Suprapubic skin (tissue), 4 donors: ENCODE measurements around the gene LHFPL3. TPM values are rescaled to one million over a fixed set of nuclear protein-coding genes. Genes with fewer than 3 reads are reported as not detected.

Experiments
- DNase-seq, 2 donors: peaks; one replicate each; pipeline ENCODE4 v3.0.0-alpha.2; 2019; ENCODE audit warnings: low spot score in 2 of 2
- H3K27ac ChIP-seq: fragments of 200-600 bp; sonication (generic); one replicate; pipeline ENCODE4 v1.5.1; 2019
- H3K27me3 ChIP-seq: fragments of 200-600 bp; sonication (generic); one replicate; pipeline ENCODE4 v1.5.1; 2019
- H3K36me3 ChIP-seq: fragments of 200-600 bp; sonication (generic); one replicate; pipeline ENCODE4 v1.5.1; 2019
- H3K4me1 ChIP-seq: fragments of 200-600 bp; sonication (generic); one replicate; pipeline ENCODE4 v1.5.1; 2019
- H3K4me3 ChIP-seq: fragments of 200-600 bp; sonication (generic); one replicate; pipeline ENCODE4 v1.5.1; 2019; ENCODE audit warnings: mild to moderate bottlenecking
- H3K9me3 ChIP-seq: fragments of 200-600 bp; sonication (generic); one replicate; pipeline ENCODE4 v1.5.1; 2019
- CTCF ChIP-seq, 2 donors: fragments of 200-600 bp in 1 of 2; fragments of 450-650 bp in 1 of 2; sonication (generic) in 1 of 2; IDR thresholded peaks; one replicate each; pipeline ENCODE4 v1.5.1; 2016 to 2019; ENCODE audit warnings: antibody characterized with exemption in 2 of 2, mild to moderate bottlenecking in 1 of 2, moderate library complexity in 1 of 2
- EP300 ChIP-seq: sonication (generic); formaldehyde crosslinking; IDR thresholded peaks from one replicate; pipeline ENCODE4 v1.6.1; 2017; ENCODE audit warnings: antibody characterized with exemption
- POLR2A ChIP-seq, 2 donors: fragments of 450-650 bp; IDR thresholded peaks; one replicate each; pipeline ENCODE4 v1.6.1; 2017; ENCODE audit warnings: antibody characterized with exemption in 2 of 2, mild to moderate bottlenecking in 2 of 2, moderate library complexity in 2 of 2
- POLR2AphosphoS5 ChIP-seq, 3 donors: sonication (generic); formaldehyde crosslinking; IDR thresholded peaks; one replicate each; pipeline ENCODE4 v1.6.1; 2017; ENCODE audit warnings: antibody characterized with exemption in 3 of 3
- WGBS: methylation state at CpG from one replicate; pipeline ENCODE4 v1.1.5; 2018; 5-methylcytosine and 5-hydroxymethylcytosine counted together
- total RNA-seq, 4 donors: library from RNA; depleted of rRNA; stranded (reverse); fragments of >200 nt; gene quantifications; one replicate each; pipeline ENCODE4 v1.1.0, GENCODE V29; 2016

LHFPL3 gene
- total RNA-seq, 4 donors from 2014 or later = not detected

- Histone ChIP-seq H3K9me3 (no peaks in the 10 kb centered on the region), H3K27me3 (no peaks in the 10 kb centered on the region), H3K27ac (no peak overlapping the region), H3K36me3 (no peaks in the 10 kb centered on the region), H3K4me1 (no peaks in the 10 kb centered on the region), H3K4me3 (no peak overlapping the region)
- WGBS = 63% methylated on average over 5 of the region's 5 CpGs
- no peak for DNase-seq
- TF ChIP-seq EP300 = no peak
- no peak for TF ChIP-seq POLR2AphosphoS5 (IDR thresholded peaks at IDR 0.05)
- no peak for TF ChIP-seq POLR2A (IDR thresholded peaks at IDR 0.05)
- TF ChIP-seq CTCF (IDR thresholded peaks at IDR 0.05) = no peak
These were observed 201.8 kb downstream of the LHFPL3 start for GRCh38 chr7:104530251-104530650.

- TF ChIP-seq POLR2A (IDR thresholded peaks at IDR 0.05) = no peak
- no peak for TF ChIP-seq POLR2AphosphoS5 (IDR thresholded peaks at IDR 0.05)
- no peak for TF ChIP-seq CTCF (IDR thresholded peaks at IDR 0.05)
- no peak for TF ChIP-seq EP300
- no peak overlapping the region for H3K27ac ChIP-seq
- no peaks in the 10 kb centered on the region for H3K36me3 ChIP-seq
- H3K27me3 ChIP-seq = no peaks in the 10 kb centered on the region
- WGBS = 61% methylated on average over 4 of the region's 4 CpGs
- H3K4me3 ChIP-seq = no peak overlapping the region
- no peaks in the 10 kb centered on the region for H3K9me3 ChIP-seq
- no peak for DNase-seq
- H3K4me1 ChIP-seq = no peaks in the 10 kb centered on the region
These were observed 205.7 kb downstream of the LHFPL3 start for GRCh38 chr7:104534149-104534548.

GRCh38 chr7:104535841-104536240 lies 207.4 kb downstream of the LHFPL3 start:
- Histone ChIP-seq H3K4me1 (no peaks in the 10 kb centered on the region), H3K4me3 (no peak overlapping the region), H3K27me3 (no peaks in the 10 kb centered on the region), H3K36me3 (no peaks in the 10 kb centered on the region), H3K9me3 (no peaks in the 10 kb centered on the region), H3K27ac (no peak overlapping the region)
- 77% methylated on average over 6 of the region's 6 CpGs for WGBS
- TF ChIP-seq POLR2A (IDR thresholded peaks at IDR 0.05) = no peak
- no peak for TF ChIP-seq EP300
- no peak for TF ChIP-seq CTCF (IDR thresholded peaks at IDR 0.05)
- no peak for TF ChIP-seq POLR2AphosphoS5 (IDR thresholded peaks at IDR 0.05)
- no peak for DNase-seq

- H3K4me1 ChIP-seq = no peaks in the 10 kb centered on the region
- no peak for DNase-seq
- no peak overlapping the region for H3K27ac ChIP-seq
- no peak for TF ChIP-seq EP300
- no peak for TF ChIP-seq CTCF (IDR thresholded peaks at IDR 0.05)
- no peak for TF ChIP-seq POLR2A (IDR thresholded peaks at IDR 0.05)
- TF ChIP-seq POLR2AphosphoS5 (IDR thresholded peaks at IDR 0.05) = no peak
- WGBS = 30% methylated on average over 1 of the region's 1 CpG
- no peak overlapping the region for H3K4me3 ChIP-seq
- no peaks in the 10 kb centered on the region for H3K36me3 ChIP-seq
- H3K9me3 ChIP-seq = no peaks in the 10 kb centered on the region
- no peaks in the 10 kb centered on the region for H3K27me3 ChIP-seq
These were observed 208.6 kb downstream of the LHFPL3 start for GRCh38 chr7:104536956-104537355.

GRCh38 chr7:104538152-104538551 lies 209.7 kb downstream of the LHFPL3 start:
- Histone ChIP-seq H3K4me1 (no peaks in the 10 kb centered on the region), H3K36me3 (no peaks in the 10 kb centered on the region), H3K9me3 (no peaks in the 10 kb centered on the region), H3K27ac (no peak overlapping the region), H3K4me3 (no peak overlapping the region), H3K27me3 (no peaks in the 10 kb centered on the region)
- 85% methylated on average over 4 of the region's 4 CpGs for WGBS
- TF ChIP-seq POLR2A (IDR thresholded peaks at IDR 0.05) (no peak), CTCF (IDR thresholded peaks at IDR 0.05) (no peak), EP300 (no peak), POLR2AphosphoS5 (IDR thresholded peaks at IDR 0.05) (no peak)
- no peak for DNase-seq
